H9 (cell line): ENCODE results near the gene NKD2. TPM values are rescaled to one million over a fixed set of nuclear protein-coding genes. Genes with fewer than 3 reads are reported as not detected.
A peak's percentile ranks its signal among the peaks of the same experiment; 100 is the strongest.

Experiments
- DNase-seq: peaks from one replicate; pipeline ENCODE4 v3.0.0-alpha.2; 2017
- H2AFZ ChIP-seq: one replicate; pipeline ENCODE4 v1.6.1; 2013; ENCODE audit warnings: mild to moderate bottlenecking, low read length, control low read depth, moderate library complexity
- H2AK5ac ChIP-seq: 2 replicates; pipeline ENCODE4 v1.6.1; 2013; ENCODE audit warnings: low read length, control low read depth, mixed read lengths; ENCODE audit not compliant: insufficient read length
- H2BK120ac ChIP-seq: one replicate; pipeline ENCODE4 v1.6.1; 2013; ENCODE audit warnings: low read depth, mild to moderate bottlenecking, low read length, control low read depth, inconsistent platforms; ENCODE audit not compliant: poor library complexity, severe bottlenecking
- H2BK12ac ChIP-seq: 2 replicates; pipeline ENCODE4 v1.6.1; 2013; ENCODE audit warnings: low read length, control low read depth, mixed read lengths, low read depth; ENCODE audit not compliant: insufficient read length
- H2BK15ac ChIP-seq: 2 replicates; pipeline ENCODE4 v1.6.1; 2013; ENCODE audit warnings: low read depth, low read length, control low read depth
- H2BK20ac ChIP-seq: one replicate; pipeline ENCODE4 v1.6.1; 2013; ENCODE audit warnings: low read depth, mild to moderate bottlenecking, low read length, control low read depth, inconsistent platforms; ENCODE audit not compliant: poor library complexity, severe bottlenecking
- H2BK5ac ChIP-seq: 2 replicates; pipeline ENCODE4 v1.6.1; 2013; ENCODE audit warnings: low read length, control low read depth, mixed read lengths; ENCODE audit not compliant: insufficient read length
- H3K14ac ChIP-seq: 2 replicates; pipeline ENCODE4 v1.6.1; 2013; ENCODE audit warnings: low read length, control low read depth; ENCODE audit not compliant: insufficient read depth
- H3K18ac ChIP-seq: 2 replicates; pipeline ENCODE4 v1.6.1; 2013; ENCODE audit warnings: low read depth, mild to moderate bottlenecking, mixed read lengths, low read length, control low read depth; ENCODE audit not compliant: insufficient read length
- H3K23ac ChIP-seq: 2 replicates; pipeline ENCODE4 v1.6.1; 2013; ENCODE audit warnings: low read length, control low read depth, mixed read lengths, low read depth; ENCODE audit not compliant: insufficient read length
- H3K23me2 ChIP-seq: 2 replicates; pipeline ENCODE4 v1.6.1; 2013; ENCODE audit warnings: low read depth, mild to moderate bottlenecking, mixed read lengths, low read length, control low read depth; ENCODE audit not compliant: insufficient read length, poor library complexity, severe bottlenecking
- H3K27ac ChIP-seq: 2 replicates; pipeline ENCODE4 v1.5.1; 2013; ENCODE audit warnings: low read length, control low read depth, mixed read lengths, low read depth; ENCODE audit not compliant: insufficient read length
- H3K27me3 ChIP-seq: 2 replicates; pipeline ENCODE4 v1.6.1; 2013; ENCODE audit warnings: low read length, control low read depth, inconsistent platforms; ENCODE audit not compliant: insufficient read depth
- H3K4ac ChIP-seq: 2 replicates; pipeline ENCODE4 v1.6.1; 2013; ENCODE audit warnings: low read depth, mild to moderate bottlenecking, control low read depth, inconsistent platforms, low read length, moderate library complexity
- H3K4me1 ChIP-seq: 2 replicates; pipeline ENCODE4 v1.6.1; 2013; ENCODE audit warnings: low read length, control low read depth, inconsistent platforms; ENCODE audit not compliant: insufficient read depth
- H3K4me2 ChIP-seq: 2 replicates; pipeline ENCODE4 v1.6.1; 2013; ENCODE audit warnings: low read length, control low read depth, mixed read lengths; ENCODE audit not compliant: insufficient read length, insufficient read depth
- H3K56ac ChIP-seq: 2 replicates; pipeline ENCODE4 v1.6.1; 2013; ENCODE audit warnings: low read depth, mild to moderate bottlenecking, mixed read lengths, low read length, control low read depth; ENCODE audit not compliant: insufficient read length
- H3K79me1 ChIP-seq: 2 replicates; pipeline ENCODE4 v1.6.1; 2013; ENCODE audit warnings: low read depth, mild to moderate bottlenecking, moderate library complexity, low read length, control low read depth, inconsistent platforms; ENCODE audit not compliant: insufficient read depth, poor library complexity, severe bottlenecking
- H3K79me2 ChIP-seq: 2 replicates; pipeline ENCODE4 v1.6.1; 2013; ENCODE audit warnings: low read length, control low read depth, inconsistent platforms; ENCODE audit not compliant: insufficient read depth
- H3K9ac ChIP-seq: 2 replicates; pipeline ENCODE4 v1.6.1; 2013; ENCODE audit warnings: low read length, control low read depth, mixed read lengths; ENCODE audit not compliant: insufficient read length; ENCODE audit errors: extremely low read depth
- H3K9me3 ChIP-seq: one replicate; pipeline ENCODE4 v1.6.1; 2013; ENCODE audit warnings: low read depth, low read length, inconsistent platforms; ENCODE audit not compliant: control insufficient read depth
- H3T11ph ChIP-seq: one replicate; pipeline ENCODE4 v1.6.1; 2013; ENCODE audit warnings: mild to moderate bottlenecking, low read length, control low read depth, inconsistent platforms
- H4K20me1 ChIP-seq: one replicate; pipeline ENCODE4 v1.6.1; 2013; ENCODE audit not compliant: control insufficient read depth, insufficient read length, insufficient read depth
- H4K5ac ChIP-seq: 2 replicates; pipeline ENCODE4 v1.6.1; 2013; ENCODE audit warnings: low read depth, mild to moderate bottlenecking, mixed read lengths, low read length, control low read depth; ENCODE audit not compliant: insufficient read length
- H4K8ac ChIP-seq: replicated peaks from 2 replicates; pipeline ENCODE4 v1.6.1; 2013; ENCODE audit warnings: low read length, control low read depth, mixed read lengths, low read depth; ENCODE audit not compliant: insufficient read length
- H4K91ac ChIP-seq: 2 replicates; pipeline ENCODE4 v1.6.1; 2013; ENCODE audit warnings: low read depth, mild to moderate bottlenecking, moderate library complexity, mixed read lengths, low read length, control low read depth; ENCODE audit not compliant: insufficient read length
- H3K27ac Mint-ChIP-seq, 3 experiments: 2 replicates in 2 of 3; 3 replicates in 1 of 3; pipeline ENCODE4 v1.8.0; 2020 to 2021; ENCODE audit warnings: mixed read lengths in 3 of 3, mild to moderate bottlenecking in 1 of 3, moderate library complexity in 1 of 3
- H3K27me3 Mint-ChIP-seq: 2 replicates; pipeline ENCODE4 v1.8.0; 2021; ENCODE audit warnings: low read depth, mild to moderate bottlenecking, moderate library complexity, mixed read lengths
- H3K36me3 Mint-ChIP-seq, 3 experiments: 2 replicates in 2 of 3; 3 replicates in 1 of 3; pipeline ENCODE4 v1.8.0; 2020 to 2021; ENCODE audit warnings: low read depth in 3 of 3, mixed read lengths in 3 of 3; ENCODE audit not compliant: insufficient read depth in 1 of 3
- H3K4me1 Mint-ChIP-seq, 2 experiments: 2 replicates each; pipeline ENCODE4 v1.8.0; 2020; ENCODE audit warnings: mixed read lengths in 2 of 2
- H3K4me3 Mint-ChIP-seq, 2 experiments: 2 replicates in 1 of 2; 3 replicates in 1 of 2; pipeline ENCODE4 v1.8.0; 2020 to 2021; ENCODE audit warnings: mild to moderate bottlenecking in 2 of 2, mixed read lengths in 2 of 2, moderate library complexity in 1 of 2
- H3K9me3 Mint-ChIP-seq, 2 experiments: 2 replicates in 1 of 2; 3 replicates in 1 of 2; pipeline ENCODE4 v1.8.0; 2020; ENCODE audit warnings: mild to moderate bottlenecking in 2 of 2, mixed read lengths in 2 of 2, moderate library complexity in 1 of 2
- CTCF ChIP-seq: fragments of 200-600 bp; sonication (generic); conservative IDR thresholded peaks from 3 replicates; pipeline ENCODE4 v1.8.0; 2021; ENCODE audit warnings: antibody characterized with exemption, mild to moderate bottlenecking
- WGBS: extraction: QIAGEN DNeasy Blood & Tissue Kit; methylation state at CpG from one replicate; pipeline ENCODE4 v1.1.7; 2013; ENCODE audit warnings: missing lambda C conversion rate, low lambda C conversion rate, mixed read lengths; ENCODE audit not compliant: insufficient read length; ENCODE audit errors: extremely low coverage; 5-methylcytosine and 5-hydroxymethylcytosine counted together
- total RNA-seq: library from RNA; stranded (reverse); gene quantifications from 2 replicates; pipeline ENCODE4 v1.2.1, GENCODE V29; 2021

The NKD2 gene
- total RNA-seq, 1 experiment from 2014 or later, result 7.3 TPM

GRCh38 chr5:1010641-1011046 lies 2.0 kb downstream of the NKD2 start:
- no peak overlapping the region for H3K9ac ChIP-seq
- Mint-ChIP-seq H3K9me3 (no peaks in the 10 kb centered on the region), H3K4me3 (peak overlapping the region in 1 of 2 experiments; percentile 79; a peak in 1 of 5 replicates), H3K4me1 (peaks cover 31 to 34% of the 10 kb centered on the region in 2 experiments), H3K27me3 (peaks cover 50% of the 10 kb centered on the region), H3K27ac (no peak overlapping the region), H3K36me3 (no peaks in the 10 kb centered on the region; a peak in 1 of 7 replicates)
- no peak overlapping the region for H3K27ac ChIP-seq
- no peak overlapping the region for H4K8ac ChIP-seq
- no peak overlapping the region for H4K5ac ChIP-seq
- H3K23ac ChIP-seq, result no peak overlapping the region
- no peak overlapping the region for H2AFZ ChIP-seq
- no peak overlapping the region for H3K18ac ChIP-seq
- H3K23me2 ChIP-seq, result peaks cover 3% of the 10 kb centered on the region
- WGBS, result no CpG with 5 or more reads among the region's 13 CpGs
- DNase-seq, result no peak
- no peak overlapping the region for H2BK20ac ChIP-seq
- no peak overlapping the region for H2BK120ac ChIP-seq
- H3K14ac ChIP-seq, result no peak overlapping the region
- H4K91ac ChIP-seq, result no peak overlapping the region
- H3T11ph ChIP-seq, result no peak overlapping the region
- H3K79me1 ChIP-seq, result no peaks in the 10 kb centered on the region
- no peaks in the 10 kb centered on the region for H3K79me2 ChIP-seq
- peaks cover 13% of the 10 kb centered on the region; the same call in 1 of the 2 replicates for H3K27me3 ChIP-seq
- H3K4me1 ChIP-seq, result no peaks in the 10 kb centered on the region
- no peaks in the 10 kb centered on the region for H3K9me3 ChIP-seq
- no peak overlapping the region for H2BK5ac ChIP-seq
- no peak overlapping the region for H3K4ac ChIP-seq
- TF ChIP-seq CTCF, result no peak
- no peak overlapping the region for H3K4me2 ChIP-seq
- H2BK15ac ChIP-seq, result no peak overlapping the region
- no peak overlapping the region for H3K56ac ChIP-seq
- no peaks in the 10 kb centered on the region for H4K20me1 ChIP-seq
- H2AK5ac ChIP-seq, result no peak overlapping the region
- H2BK12ac ChIP-seq, result no peak overlapping the region
